ENCODE data around the gene GNAQ.
A peak's percentile ranks its signal among the peaks of the same experiment; 100 is the strongest.

Gene GNAQ

GRCh38 chr9:78030553-78031443, 813 bp downstream of the GNAQ start:
- no peak for DNase-seq

GRCh38 chr9:78030296-78030552, 1.4 kb downstream of the GNAQ start:
- DNase-seq, result no peak

- no peak for DNase-seq
Measured at GRCh38 chr9:78029551-78030295, 1.9 kb downstream of the GNAQ start.

DNA sequence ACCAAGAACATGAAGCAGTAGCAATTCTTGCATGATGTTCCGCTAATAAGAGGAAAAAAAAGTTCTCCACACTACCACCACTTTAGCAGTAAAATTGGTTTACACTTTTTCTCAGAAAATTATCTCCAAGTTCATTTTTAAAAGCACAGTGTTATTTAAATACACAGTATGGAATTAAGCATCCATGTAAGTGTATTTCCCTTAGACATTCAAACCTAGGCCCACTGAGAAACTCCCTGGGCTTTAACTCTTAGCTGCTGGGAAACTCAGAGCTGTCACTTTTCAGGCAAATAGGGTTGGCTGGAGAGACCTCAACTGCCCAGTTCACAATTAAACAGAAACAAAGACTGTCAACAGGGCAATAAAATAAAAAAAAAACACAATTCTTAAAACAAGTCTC, 2.7 kb downstream of the GNAQ start:
- DNase-seq, result no peak

GRCh38 chr9:78026947-78027346, 4.7 kb downstream of the GNAQ start:
- DNase-seq, result no peak

GRCh38 chr9:78026416-78026815, 5.2 kb downstream of the GNAQ start:
- DNase-seq, result no peak

DNA sequence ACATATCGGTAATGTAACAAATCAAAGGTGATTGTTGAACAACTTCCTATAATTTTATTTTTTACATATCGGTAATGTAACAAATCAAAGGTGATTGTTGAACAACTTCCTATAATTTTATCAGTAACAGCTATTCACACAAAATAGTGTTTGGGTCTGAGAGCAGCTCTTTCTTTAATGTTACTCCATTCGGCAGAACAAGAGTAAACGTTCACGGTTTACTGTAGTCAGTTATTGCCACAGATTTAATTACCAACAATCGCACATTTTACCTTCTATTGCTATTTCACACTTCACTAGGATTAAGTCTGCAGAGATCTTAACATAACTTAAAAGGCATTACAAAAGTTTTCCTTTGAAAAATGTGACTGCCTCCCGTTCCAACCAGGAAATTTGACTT, 6.4 kb downstream of the GNAQ start:
- DNase-seq, result no peak

DNA sequence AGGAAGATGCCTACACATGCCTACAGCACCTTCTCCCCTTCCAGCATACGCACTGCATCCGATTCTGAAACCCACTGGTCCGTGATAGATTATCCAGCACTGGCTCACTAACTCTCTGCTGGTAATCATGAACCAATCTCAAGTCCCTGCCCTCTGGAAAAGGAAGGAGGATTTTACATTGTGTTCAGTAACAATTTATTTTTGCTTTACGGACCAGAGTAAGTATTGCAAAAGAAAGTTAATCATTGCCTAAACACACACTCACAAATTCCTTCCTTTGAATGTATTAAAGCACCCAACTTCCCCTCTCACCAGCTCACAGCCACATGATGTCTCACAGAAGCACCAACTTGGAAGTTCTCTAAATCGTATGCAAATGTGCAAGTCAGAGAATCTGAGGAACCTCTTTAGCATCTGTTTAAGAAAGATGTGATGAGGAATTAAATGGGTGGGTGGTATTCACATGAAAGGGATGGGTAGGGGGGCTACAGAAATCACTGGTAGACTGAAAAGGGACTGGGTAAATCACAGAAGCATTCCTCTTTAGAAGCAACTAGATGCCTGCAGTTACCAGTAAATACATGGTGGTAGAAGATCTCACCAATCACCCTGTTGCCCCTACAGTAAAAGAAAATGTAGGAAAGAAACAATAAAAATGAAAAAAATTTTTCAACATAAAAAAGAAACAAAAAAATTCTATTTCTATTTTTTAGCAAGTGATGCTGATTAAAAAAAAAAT, 8.4 kb downstream of the GNAQ start:
- DNase-seq, result peak; percentile 71

GRCh38 chr9:78021697-78022096, 9.9 kb downstream of the GNAQ start:
- no peak for DNase-seq

DNA sequence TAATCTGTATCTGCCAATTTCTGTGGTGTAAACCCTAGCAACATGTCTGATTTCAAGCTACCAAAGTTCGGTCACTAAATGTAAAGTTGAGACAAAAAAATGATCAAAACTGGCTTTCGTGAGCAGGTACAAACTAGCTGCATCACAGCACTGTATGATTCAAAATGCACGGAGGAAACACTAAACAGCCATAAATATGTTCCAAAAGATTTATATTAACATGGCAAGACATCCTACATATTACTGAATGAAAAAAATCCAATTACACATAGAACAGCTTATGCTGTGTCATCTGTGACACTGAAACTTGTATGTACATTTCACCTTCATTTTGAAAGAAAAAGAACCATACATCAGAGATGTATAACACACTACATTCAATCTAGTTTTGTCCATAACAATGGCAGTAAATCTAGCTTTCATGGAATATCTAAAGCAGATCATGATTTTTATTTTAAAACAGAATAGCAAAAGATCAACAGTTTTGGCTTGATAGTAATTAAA, 14.4 kb downstream of the GNAQ start:
- no peak for DNase-seq

- DNase-seq, result no peak
Measured at GRCh38 chr9:78015241-78015640, 16.4 kb downstream of the GNAQ start.

GRCh38 chr9:78014776-78015175, 16.8 kb downstream of the GNAQ start:
- DNase-seq, result no peak

- DNase-seq, result no peak
Measured at GRCh38 chr9:78013934-78014333, 17.7 kb downstream of the GNAQ start.

DNA sequence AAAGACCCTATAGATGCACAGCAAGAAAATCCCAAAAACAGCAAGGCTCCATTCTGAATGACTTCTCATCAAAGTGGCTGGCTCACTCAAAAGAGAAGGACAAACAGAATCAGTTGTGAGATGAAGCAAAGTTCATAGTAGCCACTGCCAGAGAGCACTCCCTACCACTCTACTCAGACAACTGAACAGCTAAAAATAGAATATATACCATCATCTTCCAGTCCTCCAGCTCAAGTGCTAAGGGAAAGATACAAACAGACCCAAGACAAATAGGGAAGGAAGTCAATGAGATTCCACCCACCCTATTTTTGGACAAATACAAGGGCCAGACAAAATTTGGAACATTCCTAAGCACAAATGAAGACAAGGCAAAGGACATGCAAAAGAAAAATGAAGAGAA, 20.6 kb downstream of the GNAQ start:
- DNase-seq, result no peak

GRCh38 chr9:78010445-78010844, 21.2 kb downstream of the GNAQ start:
- no peak for DNase-seq

DNA sequence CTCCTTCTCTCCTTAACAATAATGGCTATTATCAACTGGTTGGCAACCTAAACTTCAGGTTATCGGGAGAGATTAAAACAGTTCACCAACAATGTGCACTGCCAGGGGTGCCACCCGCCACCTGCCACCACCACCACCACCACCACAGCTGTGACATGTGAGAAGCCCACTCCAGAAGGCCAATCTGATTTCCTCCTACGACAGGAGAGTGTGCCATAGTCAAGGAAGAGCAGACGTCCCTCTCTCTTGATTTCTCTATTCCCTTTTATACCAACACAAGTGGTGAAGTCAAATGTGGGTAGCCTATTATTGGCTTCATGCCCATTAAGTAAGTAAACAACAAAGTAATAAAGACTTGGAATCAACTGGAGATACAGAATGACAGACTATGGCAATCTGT, 22.4 kb downstream of the GNAQ start:
- DNase-seq, result no peak

DNA sequence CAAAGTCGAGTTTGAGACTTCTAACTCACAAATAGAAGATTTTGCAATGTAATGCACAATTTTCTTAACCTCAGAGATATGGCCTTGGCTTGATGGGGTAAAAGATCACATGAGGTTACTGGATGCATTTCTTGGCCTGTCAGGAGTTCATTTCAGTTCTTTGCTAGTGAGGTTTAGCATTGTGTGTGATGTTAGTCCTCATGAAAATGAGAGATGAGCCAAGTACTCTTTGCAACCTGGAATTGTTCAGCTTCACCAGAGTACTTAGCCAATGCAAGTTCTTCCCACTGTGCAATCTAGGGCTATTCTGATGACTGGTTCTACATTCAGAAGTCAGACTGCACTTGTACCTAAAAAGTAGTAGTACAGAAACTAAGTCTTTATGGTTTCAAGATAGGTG, 24.9 kb downstream of the GNAQ start:
- no peak for DNase-seq

GRCh38 chr9:78005231-78006002, 26.2 kb downstream of the GNAQ start:
- DNase-seq, result no peak

- DNase-seq, result no peak
Measured at GRCh38 chr9:78004478-78005229, 27.0 kb downstream of the GNAQ start.

DNA sequence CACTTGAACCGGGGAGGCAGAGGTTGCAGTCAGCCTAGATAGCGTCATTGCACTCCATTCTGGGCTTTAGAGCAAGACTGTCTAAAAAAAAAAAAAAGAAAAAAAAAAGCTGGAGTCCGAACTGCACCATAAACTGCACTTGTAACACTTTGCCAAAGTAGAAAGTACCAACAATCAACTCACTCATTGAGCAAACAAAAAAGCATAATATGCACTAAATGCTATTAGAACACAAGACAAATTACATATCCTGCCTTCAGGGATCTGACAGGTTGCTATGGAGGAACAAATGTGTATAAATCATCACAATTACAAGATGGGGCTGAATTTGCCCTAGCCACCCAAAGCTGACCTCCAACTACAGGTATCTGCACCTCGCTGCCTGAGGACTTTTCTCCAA, 27.9 kb downstream of the GNAQ start:
- DNase-seq, result no peak

DNA sequence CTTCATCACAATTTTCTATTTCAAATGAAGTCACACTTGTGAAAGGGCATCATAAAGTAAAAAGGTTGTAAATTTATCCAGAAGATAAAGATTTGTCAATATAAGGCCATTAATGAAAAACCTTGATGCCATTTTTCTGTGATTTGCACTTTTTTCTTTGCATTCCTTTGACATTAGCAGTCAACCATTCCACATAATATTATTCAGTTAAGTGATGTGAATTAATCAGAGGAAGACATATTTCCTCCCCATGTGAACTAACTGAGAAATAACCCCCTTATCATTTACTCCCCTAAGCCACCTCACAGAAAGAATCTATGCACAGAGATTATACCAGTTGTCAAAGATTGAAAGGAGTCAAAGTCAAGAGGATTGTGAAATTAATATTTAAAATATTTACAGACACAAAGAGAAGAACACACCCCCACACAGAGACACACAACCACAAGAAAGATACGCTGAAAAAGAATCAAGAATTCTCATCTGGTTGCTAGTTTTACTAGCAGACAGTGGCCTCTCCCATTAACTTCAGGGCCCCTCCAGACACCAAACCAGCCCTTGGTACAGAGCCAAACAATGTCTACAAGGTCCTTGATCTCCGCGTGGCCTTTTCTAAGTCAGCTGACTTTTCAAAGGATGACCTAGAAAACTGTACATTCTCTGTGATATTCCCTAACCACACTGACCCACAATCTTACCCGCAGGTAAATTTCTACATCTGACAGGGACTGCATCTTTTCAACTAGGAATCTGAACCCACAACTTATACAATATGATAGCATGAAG, 29.5 kb downstream of the GNAQ start:
- DNase-seq, result no peak
